ENCODE measurements around the gene LRRC38. TPM values are rescaled to one million over a fixed set of nuclear protein-coding genes. Genes with fewer than 3 reads are reported as not detected.

LRRC38 gene
- total and polyA plus RNA-seq, 2 of the 13 experiments (the other 11 are each of a cell fraction or from before 2014, with no cell fraction given) = not detected

- Histone ChIP-seq H3K79me2 (ENCODE audit: insufficient read depth, low read length) (no peaks in the 10 kb centered on the region), H3K4me3 (replicated peaks in 1 of 3; ENCODE audit: insufficient read depth in 1 of 3, low read depth in 2 of 3, low read length in 3 of 3) (no peak overlapping the region), H2AFZ (ENCODE audit: low read length) (no peak overlapping the region), H3K4me2 (ENCODE audit: low read depth, low read length) (no peak overlapping the region), H3K27me3 (ENCODE audit: control insufficient read depth in 1 of 2, insufficient read depth in 2 of 2, low read length in 2 of 2) (peaks cover 0 to 45% of the 10 kb centered on the region in 2 experiments; a peak in 4 of 5 replicates), H3K36me3 (replicated peaks in 1 of 2; ENCODE audit: control insufficient read depth in 1 of 2, insufficient read depth in 2 of 2, low read length in 2 of 2) (no peaks in the 10 kb centered on the region), H3K9me3 (ENCODE audit: low read length) (no peaks in the 10 kb centered on the region), H3K27ac (ENCODE audit: extremely low read length, insufficient read depth, low read length) (no peak overlapping the region), H3K4me1 (ENCODE audit: insufficient read depth, low read length) (no peaks in the 10 kb centered on the region), H4K20me1 (ENCODE audit: insufficient read depth, low read length) (no peaks in the 10 kb centered on the region), H3K9ac (ENCODE audit: insufficient read depth, low read depth, low read length) (no peak overlapping the region)
- no peak for TF ChIP-seq ZKSCAN5 (CRISPR knock-in tag; IDR thresholded peaks at IDR 0.05)
- TF ChIP-seq SRSF1 (optimal IDR thresholded peaks at IDR 0.05; ENCODE audit: low read depth, low read length) = no peak
- TF ChIP-seq NR0B2 (CRISPR knock-in tag; IDR thresholded peaks at IDR 0.05) = no peak
- TF ChIP-seq KMT2A (CRISPR knock-in tag; IDR thresholded peaks at IDR 0.05) = no peak
- BruUV-seq (replicated peaks) = no TSS peak
- no peak for ATAC-seq
- intact Hi-C loops (cut with micrococcal nuclease; ENCODE audit: unreplicated experiment) (no loop called here), in situ Hi-C loops (cut with HindIII; ENCODE audit: extremely low pct_ligation_motif_present, low pct_unique_long_range_greater_than_20kb) (no loop called here)
- no peak for FAIRE-seq
- DNase-seq (ENCODE audit: low spot score) = no peak
- 2% methylated on average over 6 of the region's 6 CpGs for WGBS (ENCODE audit: low lambda C conversion rate)
- POLR2A ChIA-PET = no interaction called here
- CTCF ChIA-PET (ENCODE audit: low intra/inter-chr PET ratio, low total read pairs) = no interaction called here
Observed at GRCh38 chr1:13535227-13535626, 21.4 kb upstream of the LRRC38 start.

DNA sequence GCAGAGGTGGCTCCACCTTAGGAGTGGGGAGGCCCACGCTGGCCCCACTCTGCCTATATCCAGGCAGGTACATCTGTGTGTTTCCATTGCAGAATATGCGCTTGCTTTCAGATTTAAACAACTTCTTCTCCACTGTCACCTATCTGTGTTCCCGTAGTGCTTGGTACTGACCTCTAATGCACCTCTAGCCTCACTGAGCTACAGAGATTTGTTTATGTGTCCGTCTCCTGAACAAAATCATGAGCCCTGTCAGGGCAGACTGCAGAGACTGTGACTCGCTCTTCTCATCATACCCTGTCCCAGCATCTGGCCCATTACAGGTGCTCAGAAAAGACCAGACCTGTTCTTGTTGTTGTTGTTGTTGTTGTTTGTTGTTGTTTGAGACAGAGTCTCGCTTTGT is 14.5 kb upstream of the LRRC38 start:
- H3K36me3 ChIP-seq (replicated peaks in 1 of 2; ENCODE audit: control insufficient read depth in 1 of 2, insufficient read depth in 2 of 2, low read length in 2 of 2) = no peaks in the 10 kb centered on the region
- no peaks in the 10 kb centered on the region for H3K79me2 ChIP-seq (ENCODE audit: insufficient read depth, low read length)
- intact Hi-C loops (cut with micrococcal nuclease; ENCODE audit: unreplicated experiment) (no loop called here), in situ Hi-C loops (cut with HindIII; ENCODE audit: extremely low pct_ligation_motif_present, low pct_unique_long_range_greater_than_20kb) (no loop called here)
- POLR2A ChIA-PET = no interaction called here
- TF ChIP-seq ZKSCAN8 (CRISPR knock-in tag; IDR thresholded peaks at IDR 0.05; ENCODE audit: borderline replicate concordance) = no peak
- no peak for TF ChIP-seq ZNF33A (CRISPR knock-in tag; IDR thresholded peaks at IDR 0.05; ENCODE audit: borderline replicate concordance)
- TF ChIP-seq HCFC1 (IDR thresholded peaks at IDR 0.05; ENCODE audit: low read depth, low read length) = no peak
- 16% methylated on average over 6 of the region's 6 CpGs for WGBS (ENCODE audit: low lambda C conversion rate)
- FAIRE-seq = no peak
- BruUV-seq (replicated peaks) = no TSS peak
- peaks cover 0 to 27% of the 10 kb centered on the region in 2 experiments; a peak in 2 of 5 replicates for H3K27me3 ChIP-seq (ENCODE audit: control insufficient read depth in 1 of 2, insufficient read depth in 2 of 2, low read length in 2 of 2)
- H3K9ac ChIP-seq (ENCODE audit: insufficient read depth, low read depth, low read length) = no peak overlapping the region
- no peak for DNase-seq (ENCODE audit: low spot score)
- no peak for ATAC-seq
- H3K27ac ChIP-seq (ENCODE audit: extremely low read length, insufficient read depth, low read length) = no peak overlapping the region
- H3K4me2 ChIP-seq (ENCODE audit: low read depth, low read length) = no peak overlapping the region
- no peaks in the 10 kb centered on the region for H3K9me3 ChIP-seq (ENCODE audit: low read length)
- CTCF ChIA-PET (ENCODE audit: low intra/inter-chr PET ratio, low total read pairs) = no interaction called here
- H3K4me3 ChIP-seq (replicated peaks in 1 of 3; ENCODE audit: insufficient read depth in 1 of 3, low read depth in 2 of 3, low read length in 3 of 3) = no peak overlapping the region
- H2AFZ ChIP-seq (ENCODE audit: low read length) = no peak overlapping the region
- no peaks in the 10 kb centered on the region for H4K20me1 ChIP-seq (ENCODE audit: insufficient read depth, low read length)
- H3K4me1 ChIP-seq (ENCODE audit: insufficient read depth, low read length) = no peaks in the 10 kb centered on the region

Measured in HepG2 (cell line).